SKM-1 treated with dmso at 0.1 percent for 144 hours (cell line): ENCODE data around the gene MARCHF7.

ENCODE experiments used
- DNase-seq: peaks from one replicate; lab custom pipeline; 2025; ENCODE audit not compliant: unreplicated experiment; lab: John Stamatoyannopoulos, UW

MARCHF7 gene

GRCh38 chr2:159759577-159759976 lies 47.3 kb downstream of the MARCHF7 start:
- no peak for DNase-seq

GRCh38 chr2:159760326-159760725 lies 48.0 kb downstream of the MARCHF7 start:
- DNase-seq: no peak

GRCh38 chr2:159762075-159762474 lies 49.8 kb downstream of the MARCHF7 start:
- no peak for DNase-seq
